ENCODE measurements around the gene GALK1. TPM values are rescaled to one million over a fixed set of nuclear protein-coding genes. Genes with fewer than 3 reads are reported as not detected.

Gene GALK1
- total and polyA plus RNA-seq, 9 of the 15 experiments (the other 6 are each of a cell fraction or from before 2014, with no cell fraction given), result 0.45 to 51.6 (median 17.4) TPM

GRCh38 chr17:75779250-75779986, 14.4 kb upstream of the GALK1 start (continued):
- TF ChIP-seq, protein P1, sequence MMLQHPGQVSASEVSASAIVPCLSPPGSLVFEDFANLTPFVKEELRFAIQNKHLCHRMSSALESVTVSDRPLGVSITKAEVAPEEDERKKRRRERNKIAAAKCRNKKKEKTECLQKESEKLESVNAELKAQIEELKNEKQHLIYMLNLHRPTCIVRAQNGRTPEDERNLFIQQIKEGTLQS (IDR thresholded peaks at IDR 0.05), result peak; percentile 65
- TF ChIP-seq, protein P1 (CRISPR knock-in tag; conservative IDR thresholded peaks at IDR 0.05), result peak; percentile 82
- TF ChIP-seq BACH1 (tag; IDR thresholded peaks at IDR 0.05) (no peak), HMG20A (CRISPR knock-in tag; conservative IDR thresholded peaks at IDR 0.05) (no peak), SRSF3 (IDR thresholded peaks at IDR 0.05; ENCODE audit: insufficient read depth, low read length) (no peak), ZNF644 (tag; IDR thresholded peaks at IDR 0.05; ENCODE audit: low read depth) (peak; percentile 14; the same call in 1 of the 2 replicates), HES1 (IDR thresholded peaks at IDR 0.05; ENCODE audit: low read depth) (no peak), ZNF384 (IDR thresholded peaks at IDR 0.05; ENCODE audit: low read depth, low read length) (0 out of 2 replicates have a peak, but pooled peaks have one; percentile 7), KLF13 (tag; IDR thresholded peaks at IDR 0.05; ENCODE audit: borderline replicate concordance, low read depth) (no peak), NFRKB (IDR thresholded peaks at IDR 0.05; ENCODE audit: low read depth) (0 out of 2 replicates have a peak, but pooled peaks have one; percentile 35), TGIF2 (CRISPR knock-in tag; IDR thresholded peaks at IDR 0.05) (peak; percentile 93; the same call in 1 of the 2 replicates), ZNF707 (CRISPR knock-in tag; conservative IDR thresholded peaks at IDR 0.05) (no peak), ERF (CRISPR knock-in tag; IDR thresholded peaks at IDR 0.05) (0 out of 2 replicates have a peak, but pooled peaks have one; percentile 12)
- TF ChIP-seq, protein P2, sequence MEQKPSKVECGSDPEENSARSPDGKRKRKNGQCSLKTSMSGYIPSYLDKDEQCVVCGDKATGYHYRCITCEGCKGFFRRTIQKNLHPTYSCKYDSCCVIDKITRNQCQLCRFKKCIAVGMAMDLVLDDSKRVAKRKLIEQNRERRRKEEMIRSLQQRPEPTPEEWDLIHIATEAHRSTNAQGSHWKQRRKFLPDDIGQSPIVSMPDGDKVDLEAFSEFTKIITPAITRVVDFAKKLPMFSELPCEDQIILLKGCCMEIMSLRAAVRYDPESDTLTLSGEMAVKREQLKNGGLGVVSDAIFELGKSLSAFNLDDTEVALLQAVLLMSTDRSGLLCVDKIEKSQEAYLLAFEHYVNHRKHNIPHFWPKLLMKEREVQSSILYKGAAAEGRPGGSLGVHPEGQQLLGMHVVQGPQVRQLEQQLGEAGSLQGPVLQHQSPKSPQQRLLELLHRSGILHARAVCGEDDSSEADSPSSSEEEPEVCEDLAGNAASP (IDR thresholded peaks at IDR 0.05), result no peak
- TF ChIP-seq, protein P3, sequence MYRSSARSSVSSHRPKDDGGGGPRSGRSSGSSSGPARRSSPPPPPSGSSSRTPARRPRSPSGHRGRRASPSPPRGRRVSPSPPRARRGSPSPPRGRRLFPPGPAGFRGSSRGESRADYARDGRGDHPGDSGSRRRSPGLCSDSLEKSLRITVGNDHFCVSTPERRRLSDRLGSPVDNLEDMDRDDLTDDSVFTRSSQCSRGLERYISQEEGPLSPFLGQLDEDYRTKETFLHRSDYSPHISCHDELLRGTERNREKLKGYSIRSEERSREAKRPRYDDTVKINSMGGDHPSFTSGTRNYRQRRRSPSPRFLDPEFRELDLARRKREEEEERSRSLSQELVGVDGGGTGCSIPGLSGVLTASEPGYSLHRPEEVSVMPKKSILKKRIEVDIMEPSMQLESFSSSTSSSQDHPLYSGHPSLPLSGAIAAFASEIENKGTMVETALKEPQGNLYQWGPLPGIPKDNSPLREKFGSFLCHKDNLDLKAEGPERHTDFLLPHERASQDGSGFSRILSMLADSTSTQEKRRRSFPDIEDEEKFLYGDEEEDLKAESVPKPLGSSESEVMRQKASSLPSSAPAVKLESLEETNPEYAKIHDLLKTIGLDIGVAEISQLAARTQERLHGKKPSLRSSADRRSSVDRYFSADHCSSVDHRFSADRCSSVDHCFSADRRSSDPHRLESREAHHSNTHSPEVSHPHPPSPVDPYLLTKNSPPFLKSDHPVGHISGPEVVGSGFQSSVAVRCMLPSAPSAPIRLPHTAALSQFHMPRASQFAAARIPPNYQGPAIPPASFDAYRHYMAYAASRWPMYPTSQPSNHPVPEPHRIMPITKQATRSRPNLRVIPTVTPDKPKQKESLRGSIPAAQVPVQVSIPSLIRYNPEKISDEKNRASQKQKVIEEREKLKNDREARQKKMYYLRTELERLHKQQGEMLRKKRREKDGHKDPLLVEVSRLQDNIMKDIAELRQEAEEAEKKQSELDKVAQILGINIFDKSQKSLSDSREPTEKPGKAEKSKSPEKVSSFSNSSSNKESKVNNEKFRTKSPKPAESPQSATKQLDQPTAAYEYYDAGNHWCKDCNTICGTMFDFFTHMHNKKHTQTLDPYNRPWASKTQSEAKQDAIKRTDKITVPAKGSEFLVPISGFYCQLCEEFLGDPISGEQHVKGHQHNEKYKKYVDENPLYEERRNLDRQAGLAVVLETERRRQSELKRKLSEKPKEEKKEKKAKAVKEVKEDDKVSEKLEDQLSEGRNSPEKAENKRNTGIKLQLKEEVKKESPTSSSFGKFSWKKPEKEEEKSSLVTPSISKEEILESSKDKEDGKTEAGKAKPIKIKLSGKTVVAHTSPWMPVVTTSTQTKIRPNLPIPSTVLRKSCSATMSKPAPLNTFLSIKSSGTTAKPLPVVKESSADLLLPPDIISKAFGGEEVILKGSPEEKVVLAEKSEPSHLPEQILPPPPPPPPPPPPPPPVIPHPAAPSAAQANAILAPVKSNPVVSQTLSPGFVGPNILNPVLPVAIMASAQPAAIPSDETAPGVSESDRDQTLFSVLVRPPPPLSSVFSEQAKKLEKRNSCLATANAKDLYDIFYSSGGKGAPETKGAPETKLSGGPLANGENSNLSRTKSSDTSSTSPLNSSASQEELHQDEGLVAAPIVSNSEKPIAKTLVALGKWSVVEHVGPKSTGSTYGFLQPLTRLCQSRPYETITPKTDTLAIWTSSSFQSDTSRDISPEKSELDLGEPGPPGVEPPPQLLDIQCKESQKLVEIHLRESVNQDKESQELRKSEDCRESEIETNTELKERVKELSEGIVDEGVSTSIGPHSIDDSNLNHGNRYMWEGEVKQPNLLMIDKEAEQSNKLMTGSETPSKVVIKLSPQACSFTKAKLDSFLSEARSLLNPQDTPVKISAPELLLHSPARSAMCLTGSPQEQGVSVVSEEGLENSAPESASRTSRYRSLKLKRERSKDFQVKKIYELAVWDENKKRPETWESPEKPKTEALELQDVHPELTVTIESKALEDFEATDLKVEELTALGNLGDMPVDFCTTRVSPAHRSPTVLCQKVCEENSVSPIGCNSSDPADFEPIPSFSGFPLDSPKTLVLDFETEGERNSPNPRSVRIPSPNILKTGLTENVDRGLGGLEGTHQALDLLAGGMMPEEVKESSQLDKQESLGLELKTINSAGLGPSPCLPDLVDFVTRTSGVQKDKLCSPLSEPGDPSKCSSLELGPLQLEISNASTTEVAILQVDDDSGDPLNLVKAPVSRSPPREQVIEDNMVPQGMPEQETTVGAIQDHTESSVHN (IDR thresholded peaks at IDR 0.05; ENCODE audit: borderline replicate concordance in 1 of 2, low read depth in 1 of 2), result no peak

Measured in K562 (cell line).